Activated CD4-positive, alpha-beta memory T cell treated with anti-CD3 and anti-CD28 coated beads for 36 hours (primary cell): ENCODE data around the gene C11orf21. TPM values are rescaled to one million over a fixed set of nuclear protein-coding genes. Genes with fewer than 3 reads are reported as not detected.

ENCODE experiments used
- CTCF ChIA-PET: fragments of 350-600 bp; sonication (Branson Sonifier 250); formaldehyde crosslinking; loops from one replicate; lab custom pipeline; 2021; ENCODE audit warnings: antibody characterized with exemption, inconsistent platforms; lab: Charles Lee
- POLR2A ChIA-PET: fragments of 350-600 bp; sonication (Branson Sonifier 250); formaldehyde crosslinking; loops from one replicate; lab custom pipeline; 2021; ENCODE audit warnings: antibody characterized with exemption; lab: Charles Lee
- DNase-seq: peaks from one replicate; pipeline ENCODE4 v3.0.0-alpha.2; 2020
- H3K27ac Mint-ChIP-seq: one replicate; pipeline ENCODE4 v1.8.0; 2021; ENCODE audit warnings: mixed read lengths
- H3K27me3 Mint-ChIP-seq: one replicate; pipeline ENCODE4 v1.8.0; 2021; ENCODE audit warnings: mixed read lengths
- H3K36me3 Mint-ChIP-seq: one replicate; pipeline ENCODE4 v1.8.0; 2021; ENCODE audit warnings: mixed read lengths
- H3K4me1 Mint-ChIP-seq: one replicate; pipeline ENCODE4 v1.8.0; 2021; ENCODE audit warnings: low read depth, mixed read lengths
- H3K4me3 Mint-ChIP-seq: one replicate; pipeline ENCODE4 v1.8.0; 2021; ENCODE audit warnings: mild to moderate bottlenecking, mixed read lengths
- H3K9me3 Mint-ChIP-seq: one replicate; pipeline ENCODE4 v1.8.0; 2021; ENCODE audit warnings: mixed read lengths
- intact Hi-C: fragments of 100-400 bp; cut with micrococcal nuclease; formaldehyde crosslinking; loops from one replicate; pipeline ENCODE4 v1.15.1; 2023
- total RNA-seq, 2 experiments: library from RNA; stranded (reverse); gene quantifications; one replicate each; pipeline ENCODE4 v1.2.3, GENCODE V29; 2021

The C11orf21 gene
- total RNA-seq, 2 experiments from 2014 or later = 8.2 to 8.8 TPM

DNA sequence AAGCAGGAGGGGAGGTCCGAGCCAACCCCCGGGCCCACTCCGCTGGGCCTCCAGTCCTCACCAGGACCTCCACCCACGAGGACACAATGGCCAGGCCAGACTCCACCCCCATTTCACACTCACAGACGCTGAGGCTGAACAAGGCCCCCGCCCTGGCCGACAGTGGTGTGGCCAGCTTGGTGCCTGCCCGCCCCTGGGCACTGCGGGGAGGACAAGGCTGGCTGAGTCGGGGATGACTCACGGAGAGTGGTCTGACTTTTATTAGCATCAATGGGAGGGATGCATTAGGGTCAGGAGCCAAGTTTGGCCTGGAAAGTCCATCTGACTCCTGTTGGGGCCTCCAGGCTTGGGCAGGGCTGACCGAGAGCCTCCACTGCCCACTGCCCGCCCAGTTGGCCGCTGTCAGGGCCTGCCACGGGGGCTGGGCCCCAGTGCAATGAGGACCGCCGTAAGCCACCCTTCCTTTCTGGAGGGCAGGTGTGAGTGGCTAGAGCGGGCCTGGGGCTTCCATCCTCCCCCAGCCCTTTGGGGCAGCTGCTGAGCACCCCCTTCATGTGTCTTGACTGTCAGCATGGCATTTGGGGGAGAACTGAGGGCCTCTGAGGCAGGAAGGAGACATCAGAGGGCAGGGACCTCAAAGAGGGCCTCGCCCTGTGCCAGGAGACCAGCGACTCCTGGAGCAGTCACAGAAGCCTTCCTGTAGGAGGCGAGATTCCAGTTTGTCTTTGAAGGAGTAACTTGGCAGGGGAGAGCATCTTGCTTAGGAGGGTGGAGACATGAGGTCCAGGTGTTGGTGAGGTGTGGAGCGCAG, 10.7 kb upstream of the C11orf21 start:
- Mint-ChIP-seq H3K27ac (no peak overlapping the region), H3K27me3 (no peaks in the 10 kb centered on the region), H3K36me3 (no peaks in the 10 kb centered on the region), H3K4me3 (no peak overlapping the region), H3K9me3 (no peaks in the 10 kb centered on the region), H3K4me1 (no peaks in the 10 kb centered on the region)
- POLR2A ChIA-PET = no interaction called here
- intact Hi-C loops = no loop called here
- CTCF ChIA-PET = interaction anchor here (1.6 to 2.0 kb wide), 2 partner anchors 10 to 108 kb away, joined by 4 to 15 read pairs; partner anchors contain the start of gene TSPAN32
- no peak for DNase-seq

DNA sequence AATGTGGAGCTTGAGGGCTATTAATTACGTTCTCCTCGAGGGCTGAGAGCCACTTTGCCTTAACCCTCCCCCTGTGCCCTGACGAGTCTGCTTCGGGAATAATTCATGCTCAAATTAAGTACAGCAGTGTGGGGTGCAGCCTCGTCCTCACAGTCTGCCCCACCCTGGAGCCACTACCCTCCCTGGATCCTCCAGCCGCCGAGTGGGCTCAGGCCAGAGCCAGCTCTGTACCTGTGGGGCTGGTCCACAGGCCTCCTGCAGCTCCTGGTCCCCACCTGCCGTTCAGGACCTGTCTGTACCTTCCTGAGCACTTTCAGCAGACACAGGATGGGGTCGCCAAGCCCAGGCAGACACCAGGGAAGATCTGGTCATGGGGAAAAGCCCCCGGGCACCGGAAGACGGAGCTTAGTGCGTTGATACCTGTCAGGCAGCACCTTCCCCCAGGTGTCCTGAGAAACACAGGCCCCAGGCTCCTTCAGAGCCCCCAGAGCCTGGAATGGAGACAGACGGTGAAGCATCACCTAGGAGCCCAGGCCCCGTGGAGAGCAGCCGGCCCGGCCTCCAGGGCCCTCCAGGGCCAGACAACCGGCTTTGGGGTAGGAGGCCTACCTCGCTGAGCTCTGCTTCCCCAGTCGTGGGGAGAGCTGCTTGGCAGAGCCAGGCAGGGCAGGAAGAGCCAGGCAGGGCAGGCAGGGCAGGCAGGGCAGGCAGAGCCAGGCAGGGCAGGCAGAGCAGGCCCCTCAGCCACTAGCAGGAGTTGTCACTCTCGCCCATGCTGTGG, 9.8 kb upstream of the C11orf21 start:
- intact Hi-C loops = no loop called here
- ChIA-PET POLR2A (no interaction called here), CTCF (interaction anchor here (1.6 to 2.0 kb wide), 2 partner anchors 9 to 108 kb away, joined by 4 to 15 read pairs; partner anchors contain the start of gene TSPAN32)
- DNase-seq = no peak
- Mint-ChIP-seq H3K4me3 (no peak overlapping the region), H3K9me3 (no peaks in the 10 kb centered on the region), H3K27me3 (no peaks in the 10 kb centered on the region), H3K27ac (no peak overlapping the region), H3K4me1 (peaks cover under 1% of the 10 kb centered on the region), H3K36me3 (no peaks in the 10 kb centered on the region)

DNA sequence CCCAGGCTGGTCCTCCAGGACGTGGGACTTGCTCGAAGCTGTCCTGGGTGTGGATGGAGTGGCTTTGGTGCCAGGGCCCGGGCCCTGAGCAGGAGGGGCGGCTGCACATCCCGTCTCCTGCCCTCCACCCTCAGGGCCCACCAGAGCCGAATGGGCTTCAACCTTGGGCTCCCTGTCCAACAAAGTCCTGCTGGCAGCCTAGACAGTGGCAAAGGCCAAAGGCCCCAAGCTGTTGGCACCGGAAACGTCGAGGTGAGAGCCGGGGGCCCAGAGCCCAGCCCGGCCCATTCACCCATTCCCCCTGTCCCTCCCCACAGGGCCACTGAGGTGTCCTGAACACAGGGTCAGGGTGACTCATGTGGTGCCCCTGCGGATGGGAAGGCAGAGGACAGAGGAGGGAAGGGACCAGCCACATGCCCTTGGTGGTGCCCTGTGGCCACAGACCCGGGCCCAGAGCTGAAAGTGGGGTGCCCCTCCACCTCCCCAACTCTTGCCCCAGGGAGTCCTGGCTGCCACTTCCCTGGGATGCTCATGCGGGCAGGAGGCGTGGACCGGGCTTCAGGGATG, 9.2 kb upstream of the C11orf21 start:
- no peak for DNase-seq
- intact Hi-C loops = no loop called here
- ChIA-PET CTCF (interaction anchor here (1.6 to 2.0 kb wide), 2 partner anchors 9 to 109 kb away, joined by 4 to 15 read pairs; partner anchors contain the start of gene TSPAN32), POLR2A (no interaction called here)
- peaks cover 7% of the 10 kb centered on the region for H3K4me1 Mint-ChIP-seq
- no peaks in the 10 kb centered on the region for H3K36me3 Mint-ChIP-seq
- H3K9me3 Mint-ChIP-seq = no peaks in the 10 kb centered on the region
- no peak overlapping the region for H3K4me3 Mint-ChIP-seq
- no peak overlapping the region for H3K27ac Mint-ChIP-seq
- no peaks in the 10 kb centered on the region for H3K27me3 Mint-ChIP-seq

DNA sequence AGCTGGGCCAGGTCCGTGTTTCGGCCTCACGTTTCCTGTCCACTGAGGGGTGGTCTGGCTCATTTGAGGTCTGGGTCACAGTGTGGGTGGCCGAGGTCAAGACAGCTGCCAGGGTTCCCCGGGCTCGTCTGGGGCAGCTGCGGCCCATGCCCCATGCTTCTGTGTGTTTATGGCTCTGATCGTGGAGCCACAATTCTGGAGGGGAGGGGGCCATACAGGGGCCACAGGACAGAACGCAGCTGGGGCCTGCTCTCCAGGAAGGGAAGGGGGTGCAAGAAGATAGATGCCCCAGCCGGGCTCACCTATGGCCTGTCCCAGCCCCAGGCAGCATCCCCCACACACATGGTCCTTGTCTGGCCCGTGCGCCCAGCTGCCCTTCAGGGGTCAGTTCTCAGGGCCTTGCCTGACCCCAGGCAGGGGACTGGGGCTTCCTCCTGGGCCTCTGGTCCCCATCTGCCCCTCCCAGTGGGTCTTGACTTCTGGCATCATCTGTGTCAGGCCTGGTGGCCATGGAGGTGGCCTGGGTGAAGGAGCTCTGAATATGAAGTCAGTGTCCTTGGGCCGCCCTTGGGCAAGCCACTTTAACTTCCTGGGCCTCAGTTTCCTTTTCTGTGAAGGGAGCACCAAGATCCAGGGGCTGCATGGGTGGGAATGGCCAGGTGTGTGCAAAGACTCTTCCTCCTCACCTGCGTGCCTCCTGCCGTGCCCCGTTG, 8.5 kb upstream of the C11orf21 start:
- CTCF ChIA-PET = interaction anchor here (0.9 to 2.2 kb wide), 4 partner anchors 8 to 112 kb away, joined by 3 to 15 read pairs (median 4); partner anchors contain the start of gene TSPAN32
- intact Hi-C loops = no loop called here
- H3K36me3 Mint-ChIP-seq = no peaks in the 10 kb centered on the region
- no peak for DNase-seq
- POLR2A ChIA-PET = no interaction called here
- H3K27me3 Mint-ChIP-seq = no peaks in the 10 kb centered on the region
- no peaks in the 10 kb centered on the region for H3K9me3 Mint-ChIP-seq
- H3K4me1 Mint-ChIP-seq = peaks cover 13% of the 10 kb centered on the region
- H3K27ac Mint-ChIP-seq = no peak overlapping the region
- no peak overlapping the region for H3K4me3 Mint-ChIP-seq

DNA sequence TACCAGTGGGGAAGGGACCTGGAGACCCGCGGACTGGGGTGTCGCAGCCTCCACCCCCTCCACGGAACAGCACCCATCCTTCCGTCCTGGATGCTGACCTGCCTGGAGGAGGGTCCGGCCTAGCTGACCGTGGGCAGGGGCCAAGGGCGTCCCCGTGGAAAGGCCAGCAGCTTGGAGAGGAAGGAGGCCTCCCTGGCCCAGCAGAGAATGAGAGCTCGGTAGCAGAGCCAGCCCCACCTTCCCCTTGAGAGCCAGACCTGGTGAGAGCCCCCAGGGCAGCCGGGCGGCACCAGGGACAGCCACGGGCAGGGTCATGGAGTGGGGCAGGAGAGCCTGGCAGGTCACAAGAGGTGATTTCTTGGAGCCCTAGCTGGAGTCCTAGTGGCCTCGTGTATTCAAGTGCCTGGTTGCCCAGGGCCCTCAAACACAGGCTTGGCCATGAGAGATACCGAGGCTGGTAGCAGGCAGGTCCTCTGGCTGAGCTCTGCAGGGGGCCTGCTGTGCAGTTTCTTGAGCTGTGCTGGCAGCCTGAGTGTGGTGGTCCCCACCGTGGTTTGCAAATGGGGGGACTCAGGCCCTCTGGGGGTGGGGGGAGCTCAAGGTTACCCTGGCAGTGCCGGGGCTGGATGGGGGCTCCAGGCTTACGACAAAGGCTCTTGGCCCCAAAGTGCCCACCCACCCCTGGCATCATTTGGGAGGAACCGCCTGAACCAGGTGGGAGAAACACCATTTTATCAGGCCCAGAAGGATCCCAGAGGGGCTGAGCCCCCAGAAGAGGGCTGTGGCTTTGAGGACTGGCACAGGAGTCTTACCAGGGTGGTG, 7.7 kb upstream of the C11orf21 start:
- no peaks in the 10 kb centered on the region for H3K9me3 Mint-ChIP-seq
- H3K36me3 Mint-ChIP-seq = no peaks in the 10 kb centered on the region
- CTCF ChIA-PET = interaction anchor here (0.9 to 2.2 kb wide), 3 partner anchors 108 to 112 kb away, joined by 3 to 15 read pairs (median 4); no protein-coding TSS in a partner anchor
- H3K4me1 Mint-ChIP-seq = peaks cover 16% of the 10 kb centered on the region
- no peaks in the 10 kb centered on the region for H3K27me3 Mint-ChIP-seq
- DNase-seq = no peak
- H3K27ac Mint-ChIP-seq = no peak overlapping the region
- POLR2A ChIA-PET = no interaction called here
- H3K4me3 Mint-ChIP-seq = no peak overlapping the region
- intact Hi-C loops = loop anchor here (5.0 to 10.0 kb wide), 2 partner anchors 223 to 575 kb away; partner anchors contain the start of gene CDKN1C

DNA sequence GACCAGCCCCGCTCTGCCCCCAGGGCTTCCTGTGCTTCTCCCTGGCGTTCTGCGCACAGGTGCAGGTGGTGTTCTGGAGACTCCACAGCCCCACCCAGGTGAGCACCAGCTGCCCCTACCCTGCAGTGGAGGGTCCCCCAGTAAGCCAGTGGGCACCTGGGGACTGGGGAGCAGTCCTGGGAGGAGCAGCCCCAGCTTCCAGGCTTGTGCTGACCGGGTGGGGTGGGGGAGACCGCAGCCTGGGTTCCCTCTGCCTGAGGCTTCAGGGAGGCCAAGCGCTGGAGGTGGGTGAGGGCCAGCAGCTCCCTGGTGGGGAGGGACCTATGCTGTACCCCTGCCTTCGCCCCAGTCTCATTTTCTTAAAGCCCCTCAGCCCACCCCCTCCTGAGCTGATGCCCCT, 7.0 kb upstream of the C11orf21 start:
- no peaks in the 10 kb centered on the region for H3K9me3 Mint-ChIP-seq
- no peak overlapping the region for H3K4me3 Mint-ChIP-seq
- no peak overlapping the region for H3K27ac Mint-ChIP-seq
- CTCF ChIA-PET = interaction anchor here (2.2 kb wide), 1 partner anchor 112 kb away, joined by 15 read pairs; no protein-coding TSS in a partner anchor
- no peak for DNase-seq
- H3K4me1 Mint-ChIP-seq = peaks cover 22% of the 10 kb centered on the region
- H3K27me3 Mint-ChIP-seq = no peaks in the 10 kb centered on the region
- intact Hi-C loops = loop anchor here (5.0 to 10.0 kb wide), 2 partner anchors 224 to 576 kb away; partner anchors contain the start of gene CDKN1C
- POLR2A ChIA-PET = no interaction called here
- H3K36me3 Mint-ChIP-seq = no peaks in the 10 kb centered on the region

DNA sequence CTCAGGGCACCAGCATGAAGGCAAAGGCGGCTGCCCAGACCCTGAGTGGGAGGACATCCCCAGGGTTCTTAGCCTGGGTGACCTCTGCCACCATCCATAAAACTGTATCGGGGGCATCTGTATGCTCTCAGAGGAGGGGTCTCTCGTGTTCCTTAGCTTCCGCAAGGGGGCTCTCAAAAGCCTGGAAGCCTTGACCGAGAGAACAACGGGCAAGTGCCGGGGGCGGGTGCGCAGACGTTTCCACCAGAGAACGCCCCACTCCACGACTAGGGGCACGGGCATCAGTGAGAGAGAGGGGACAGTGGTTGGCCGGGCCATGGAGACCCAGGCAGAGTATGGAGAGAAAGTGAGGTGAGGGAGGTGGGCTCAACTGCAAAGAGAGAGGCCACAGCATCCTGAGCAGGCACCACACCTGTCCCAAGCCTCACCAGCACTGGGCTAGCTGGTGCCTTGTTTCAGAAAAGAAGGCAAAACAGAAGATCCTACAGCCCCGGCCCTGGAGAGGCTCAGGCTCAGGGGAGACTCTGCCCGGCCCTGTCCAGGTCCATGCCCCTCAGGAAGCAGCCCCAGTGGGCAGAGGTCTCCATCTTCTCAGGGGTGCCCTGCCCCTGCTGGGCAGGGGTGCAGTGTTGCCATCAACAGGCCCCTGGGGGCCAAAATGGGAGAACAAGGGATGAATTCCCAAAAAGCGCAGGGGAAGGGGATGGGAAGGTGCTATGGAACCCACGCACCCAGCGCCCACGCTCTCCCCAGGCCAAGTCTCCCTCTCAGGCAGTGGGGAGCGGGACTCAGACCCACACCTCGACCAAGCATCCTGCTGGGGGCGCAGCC, 6.0 kb upstream of the C11orf21 start:
- CTCF ChIA-PET = interaction anchor here (1.0 to 7.1 kb wide), 4 partner anchors 93 to 121 kb away, joined by 3 to 340 read pairs (median 32); partner anchors contain the start of gene TSSC4
- POLR2A ChIA-PET = no interaction called here
- H3K9me3 Mint-ChIP-seq = no peaks in the 10 kb centered on the region
- no peaks in the 10 kb centered on the region for H3K36me3 Mint-ChIP-seq
- no peak overlapping the region for H3K27ac Mint-ChIP-seq
- no peak for DNase-seq
- no peaks in the 10 kb centered on the region for H3K27me3 Mint-ChIP-seq
- H3K4me3 Mint-ChIP-seq = no peak overlapping the region
- peaks cover 31% of the 10 kb centered on the region for H3K4me1 Mint-ChIP-seq
- intact Hi-C loops = loop anchor here (5.0 to 10.0 kb wide), 2 partner anchors 225 to 577 kb away; partner anchors contain the start of gene CDKN1C

DNA sequence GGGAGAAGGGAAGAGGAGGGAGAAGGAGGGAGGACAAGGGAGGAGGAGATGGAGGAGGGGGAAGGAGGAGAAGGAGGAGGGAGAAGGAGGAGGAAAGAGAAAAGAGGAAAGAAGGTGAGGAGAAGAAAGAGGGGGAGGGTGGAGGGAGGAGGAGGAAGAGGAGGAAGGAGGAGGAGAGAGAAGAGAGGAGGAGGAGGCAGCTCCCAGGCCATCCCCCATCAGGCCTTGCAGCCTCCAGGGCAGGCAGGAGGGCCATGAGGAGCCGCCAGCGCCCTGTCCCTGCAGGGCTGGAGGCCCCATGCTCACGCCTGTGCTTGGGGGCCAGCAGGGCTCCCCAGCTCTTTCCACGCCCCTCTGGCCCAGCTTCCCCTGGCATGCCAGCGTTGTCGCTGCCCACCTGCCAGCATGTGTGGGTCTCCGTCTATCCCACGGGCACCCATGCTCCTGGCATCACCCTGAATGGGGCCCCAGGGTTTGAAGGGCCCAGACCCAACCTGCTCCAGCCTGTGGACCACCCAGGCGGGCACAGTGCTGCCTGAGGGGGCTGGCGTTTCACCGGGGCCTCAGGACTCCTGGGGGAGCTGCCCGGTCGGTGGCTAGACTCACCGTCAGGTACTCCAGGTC, 5.3 kb upstream of the C11orf21 start:
- Mint-ChIP-seq H3K9me3 (no peaks in the 10 kb centered on the region), H3K36me3 (no peaks in the 10 kb centered on the region), H3K4me1 (peaks cover 34% of the 10 kb centered on the region), H3K27ac (no peak overlapping the region), H3K4me3 (no peak overlapping the region), H3K27me3 (no peaks in the 10 kb centered on the region)
- DNase-seq = no peak
- CTCF ChIA-PET = interaction anchor here (1.0 to 7.1 kb wide), 8 partner anchors 70 to 225 kb away, joined by 3 to 340 read pairs (median 24); partner anchors contain the start of genes CD81 and TSSC4
- POLR2A ChIA-PET = interaction anchor here (1.9 kb wide), 1 partner anchor 70 kb away, joined by 6 read pairs; the partner anchor contains the start of gene CD81
- intact Hi-C loops = loop anchor here (5.0 to 10.0 kb wide), 2 partner anchors 225 to 578 kb away; partner anchors contain the start of gene CDKN1C

DNA sequence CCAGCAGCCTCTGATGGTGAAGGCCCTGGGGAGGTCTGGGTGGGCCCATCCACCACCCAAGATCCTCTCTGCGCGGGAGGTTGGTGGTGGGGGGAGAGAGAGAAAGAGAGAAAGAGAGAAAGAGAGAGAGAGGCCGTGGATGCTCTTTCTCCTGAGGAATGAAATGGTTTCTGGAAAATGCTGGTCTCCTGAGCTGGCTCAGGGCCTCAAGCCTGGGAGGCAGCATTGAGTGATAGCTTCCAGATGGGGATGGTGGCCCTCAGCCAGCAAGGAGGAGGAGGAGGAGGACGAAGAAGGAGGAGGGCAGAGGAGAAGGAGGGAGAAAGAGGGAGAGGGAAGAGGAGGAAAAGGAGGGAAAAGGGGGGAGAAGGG, 4.7 kb upstream of the C11orf21 start:
- Mint-ChIP-seq H3K4me1 (peaks cover 34% of the 10 kb centered on the region), H3K27ac (peak overlapping the region; percentile 77), H3K9me3 (no peaks in the 10 kb centered on the region), H3K4me3 (no peak overlapping the region), H3K36me3 (peaks cover 2% of the 10 kb centered on the region), H3K27me3 (no peaks in the 10 kb centered on the region)
- DNase-seq = no peak
- ChIA-PET CTCF (interaction anchor here (0.9 to 7.1 kb wide), 14 partner anchors 38 to 581 kb away, joined by 3 to 340 read pairs (median 8); partner anchors contain the start of genes ASCL2, CD81 and TSSC4), POLR2A (interaction anchor here (1.9 kb wide), 1 partner anchor 70 kb away, joined by 6 read pairs; the partner anchor contains the start of gene CD81)
- intact Hi-C loops = loop anchor here (5.0 to 10.0 kb wide), 2 partner anchors 226 to 578 kb away; partner anchors contain the start of gene CDKN1C
